GM15510 (cell line): ENCODE data around the gene PAFAH1B2.

Source experiments
- POLR2A ChIP-seq: IDR thresholded peaks from 3 replicates; pipeline ENCODE4 v1.6.1; 2011; ENCODE audit warnings: borderline replicate concordance; ENCODE audit not compliant: insufficient read length; ENCODE audit errors: extremely low read depth

Gene PAFAH1B2, protein sequence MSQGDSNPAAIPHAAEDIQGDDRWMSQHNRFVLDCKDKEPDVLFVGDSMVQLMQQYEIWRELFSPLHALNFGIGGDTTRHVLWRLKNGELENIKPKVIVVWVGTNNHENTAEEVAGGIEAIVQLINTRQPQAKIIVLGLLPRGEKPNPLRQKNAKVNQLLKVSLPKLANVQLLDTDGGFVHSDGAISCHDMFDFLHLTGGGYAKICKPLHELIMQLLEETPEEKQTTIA

GRCh38 chr11:117143871-117144476, at the start of gene PAFAH1B2:
PAFAH1B2 (plus strand) TSS chr11:117144287; CDS start chr11:117152448, 8,161 bp downstream.
- peak; percentile 89 for TF ChIP-seq POLR2A

- TF ChIP-seq POLR2A, result no peak
Observed at GRCh38 chr11:117094776-117095175, 49.3 kb upstream of the PAFAH1B2 start.

DNA sequence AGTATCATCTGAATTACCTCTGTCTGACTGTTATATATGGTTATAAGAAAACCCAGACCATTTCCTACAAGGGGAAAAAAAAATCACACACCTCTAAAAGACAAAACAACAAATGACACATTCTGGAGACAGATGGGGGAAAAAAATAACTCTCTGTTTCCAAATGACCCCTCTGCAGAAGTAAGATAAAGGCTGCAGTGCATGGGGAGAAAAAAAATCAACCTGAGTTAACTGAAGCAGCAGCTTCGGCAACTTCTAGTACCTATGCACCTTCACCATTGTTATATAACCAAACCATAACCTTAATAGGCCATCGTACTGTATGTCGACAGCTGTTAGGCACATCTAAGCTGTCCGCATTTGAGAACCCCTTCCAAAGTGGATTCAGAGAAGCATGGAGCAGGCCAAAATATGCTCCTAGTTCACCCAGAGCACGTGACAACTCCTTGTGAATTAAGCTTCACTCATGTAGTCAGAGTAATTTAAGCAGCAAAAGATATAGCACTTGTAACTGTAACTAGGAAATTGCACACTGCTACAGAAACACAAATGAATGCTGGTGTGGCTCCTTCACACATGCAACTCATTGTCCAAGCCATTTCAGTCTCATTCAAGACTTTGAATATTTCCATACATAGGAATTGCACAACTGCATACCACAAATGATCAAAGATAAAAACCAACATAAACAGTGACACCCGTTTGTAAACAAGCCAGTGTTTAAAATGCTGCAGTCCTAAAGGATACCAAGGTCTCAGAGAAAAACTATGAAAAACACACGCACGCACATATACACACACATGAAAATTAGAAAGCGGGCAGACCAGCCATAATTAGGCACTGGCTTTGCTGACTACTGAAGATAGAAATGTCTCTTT, 48.6 kb upstream of the PAFAH1B2 start:
- no peak for TF ChIP-seq POLR2A

GRCh38 chr11:117096201-117096991, 47.7 kb upstream of the PAFAH1B2 start:
- TF ChIP-seq POLR2A, result no peak

GRCh38 chr11:117097014-117097388, 47.1 kb upstream of the PAFAH1B2 start:
- TF ChIP-seq POLR2A, result no peak

GRCh38 chr11:117097389-117098268, 46.5 kb upstream of the PAFAH1B2 start:
- TF ChIP-seq POLR2A, result no peak

- peak; percentile 71 for TF ChIP-seq POLR2A
Observed at GRCh38 chr11:117098269-117099232, 45.5 kb upstream of the PAFAH1B2 start, which contains the start of gene SIK3. SIK3 (minus strand) TSS chr11:117098428; CDS start chr11:117098415, 13 bp downstream.

DNA sequence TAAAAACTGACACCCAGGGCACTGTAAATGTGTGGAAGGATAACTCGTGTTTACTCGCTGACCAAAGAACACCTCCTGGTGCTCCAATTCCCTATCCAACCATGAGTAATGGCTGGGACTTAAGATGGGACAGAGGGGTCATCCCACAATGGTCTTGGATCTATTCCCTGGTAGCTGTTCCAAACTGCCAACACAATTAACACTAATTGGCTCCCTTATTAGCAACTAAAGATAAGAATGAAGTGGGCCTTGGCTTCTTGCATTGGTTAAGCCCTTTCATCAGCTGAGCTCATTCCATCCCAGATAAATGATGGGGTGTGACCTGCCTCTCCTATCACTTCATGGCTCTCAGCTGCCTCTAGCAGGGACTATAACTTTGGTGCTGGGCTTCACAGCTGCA, 44.4 kb upstream of the PAFAH1B2 start:
- no peak for TF ChIP-seq POLR2A

DNA sequence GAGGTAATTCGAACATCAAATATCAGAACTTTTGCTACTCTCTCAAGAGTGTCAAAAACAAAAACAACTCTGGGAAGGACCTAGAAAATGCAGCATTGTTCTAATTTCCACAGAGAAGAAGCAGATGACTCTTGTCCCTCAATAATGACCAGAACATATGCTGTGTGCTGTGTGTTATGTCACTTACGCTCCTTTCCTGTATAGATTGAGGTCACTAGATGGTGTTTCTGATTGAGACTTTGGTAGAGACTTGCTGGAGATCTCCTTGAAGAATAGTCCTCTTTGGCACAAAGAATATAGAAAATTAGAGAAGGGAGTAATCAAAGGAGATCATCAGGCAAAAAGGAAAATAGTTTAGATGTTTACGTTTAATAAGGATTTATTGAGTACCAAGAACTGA, 43.5 kb upstream of the PAFAH1B2 start:
- no peak for TF ChIP-seq POLR2A

- TF ChIP-seq POLR2A, result no peak
Observed at GRCh38 chr11:117107701-117108590, 36.1 kb upstream of the PAFAH1B2 start.

DNA sequence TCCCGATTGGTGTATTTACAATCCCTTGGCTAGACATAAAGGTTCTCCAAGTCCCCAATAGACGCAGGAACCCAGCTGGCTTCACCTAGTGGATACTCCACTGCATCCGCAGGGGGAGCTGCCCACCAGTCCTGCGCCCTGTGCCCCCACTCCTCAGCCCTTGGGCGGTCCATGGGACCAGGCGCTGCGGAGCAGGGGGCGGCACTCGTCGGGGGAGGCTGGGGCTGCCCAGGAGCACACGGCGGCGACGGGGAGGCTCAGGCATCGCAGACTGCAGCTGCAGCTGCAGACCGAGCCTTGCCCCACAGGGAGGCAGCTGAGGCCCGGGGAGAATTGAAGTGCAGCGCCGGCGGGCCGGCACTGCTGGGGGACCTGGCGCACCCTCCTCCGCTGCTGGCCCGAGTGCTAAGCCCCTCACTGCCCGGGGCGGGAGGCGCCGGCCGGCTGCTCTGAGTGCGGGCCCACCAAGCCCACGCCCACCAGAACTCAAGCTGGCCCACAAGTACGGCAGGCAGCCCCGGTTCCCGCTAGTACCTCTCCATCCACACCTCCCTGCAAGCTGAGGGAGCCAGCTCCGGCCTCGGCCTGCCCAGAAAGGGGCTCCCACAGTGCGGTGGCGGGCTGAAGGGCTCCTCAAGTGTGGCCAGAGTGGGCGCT, 33.7 kb upstream of the PAFAH1B2 start:
- TF ChIP-seq POLR2A, result no peak
